Activated CD4-positive, CD25-positive, alpha-beta regulatory T cell treated with anti-CD3 and anti-CD28 coated beads, Interleukin-2, amount 50 U/mL, for 72 hours (primary cell): ENCODE measurements around the gene CFAP73.

Source experiments
- DNase-seq: peaks from one replicate; pipeline ENCODE4 v3.0.0; 2021

The CFAP73 gene

GRCh38 chr12:113167868-113168267 lies 18.3 kb downstream of the CFAP73 start:
- no peak for DNase-seq

- no peak for DNase-seq
These were observed 20.2 kb downstream of the CFAP73 start for GRCh38 chr12:113169697-113170096.

- DNase-seq, result no peak
These were observed 20.9 kb downstream of the CFAP73 start for GRCh38 chr12:113170457-113170856.

- no peak for DNase-seq
These were observed 21.4 kb downstream of the CFAP73 start for GRCh38 chr12:113170926-113171325.

GRCh38 chr12:113171543-113171942 lies 22.0 kb downstream of the CFAP73 start:
- DNase-seq, result no peak

- no peak for DNase-seq
These were observed 22.7 kb downstream of the CFAP73 start for GRCh38 chr12:113172185-113172584.

- DNase-seq, result no peak
These were observed 23.7 kb downstream of the CFAP73 start for GRCh38 chr12:113173081-113173698.

GRCh38 chr12:113174461-113175384 lies 25.2 kb downstream of the CFAP73 start:
- peak; percentile 87 for DNase-seq

GRCh38 chr12:113179023-113179422 lies 29.5 kb downstream of the CFAP73 start:
- DNase-seq, result no peak

- no peak for DNase-seq
These were observed 30.8 kb downstream of the CFAP73 start for GRCh38 chr12:113180333-113180732.

- DNase-seq, result no peak
These were observed 32.5 kb downstream of the CFAP73 start for GRCh38 chr12:113181975-113182374.

GRCh38 chr12:113183030-113183589 lies 33.6 kb downstream of the CFAP73 start:
- no peak for DNase-seq

- no peak for DNase-seq
These were observed 34.8 kb downstream of the CFAP73 start for GRCh38 chr12:113184098-113184899.

- peak; percentile 86 for DNase-seq
These were observed 35.3 kb downstream of the CFAP73 start for GRCh38 chr12:113184900-113185179.

GRCh38 chr12:113185180-113186032 lies 35.9 kb downstream of the CFAP73 start, which contains the start of the genes DDX54 and RITA1:
Gene DDX54 (minus strand): TSS chr12:113185478. CDS start chr12:113185451, 27 bp downstream.
Gene RITA1 (plus strand): TSS chr12:113185721. CDS start chr12:113186747, 1,026 bp downstream.
- DNase-seq, result peak; percentile 84

- DNase-seq, result no peak
These were observed 36.5 kb downstream of the CFAP73 start for GRCh38 chr12:113186033-113186365.

- DNase-seq, result no peak
These were observed 37.3 kb downstream of the CFAP73 start for GRCh38 chr12:113186666-113187325.

- no peak for DNase-seq
These were observed 39.8 kb downstream of the CFAP73 start for GRCh38 chr12:113189361-113189760.

GRCh38 chr12:113190761-113191160 lies 41.2 kb downstream of the CFAP73 start:
- no peak for DNase-seq

- no peak for DNase-seq
These were observed 41.7 kb downstream of the CFAP73 start for GRCh38 chr12:113191227-113191626.

GRCh38 chr12:113194971-113195391 lies 45.5 kb downstream of the CFAP73 start:
- DNase-seq, result no peak

- no peak for DNase-seq
These were observed 46.1 kb downstream of the CFAP73 start for GRCh38 chr12:113195598-113195997.
